Skeletal muscle satellite cell (primary cell): ENCODE results near the gene PTPRD.

Experiments used
- H3K27me3 ChIP-seq: 2 replicates; pipeline ENCODE4 v1.7.0; 2013; ENCODE audit warnings: low read length; ENCODE audit not compliant: control insufficient read depth, insufficient read depth
- H3K36me3 ChIP-seq: 2 replicates; pipeline ENCODE4 v1.7.0; 2013; ENCODE audit warnings: mild to moderate bottlenecking, control low read depth, low read length; ENCODE audit not compliant: insufficient read depth
- H3K4me1 ChIP-seq: 2 replicates; pipeline ENCODE4 v1.7.0; 2013; ENCODE audit warnings: low read length; ENCODE audit not compliant: control insufficient read depth, insufficient read depth
- H3K4me2 ChIP-seq: 2 replicates; pipeline ENCODE4 v1.7.0; 2013; ENCODE audit warnings: mild to moderate bottlenecking, low read length
- H3K4me3 ChIP-seq: 2 replicates; pipeline ENCODE4 v1.7.0; 2013; ENCODE audit warnings: low read length
- H3K9ac ChIP-seq: 2 replicates; pipeline ENCODE4 v1.7.0; 2013; ENCODE audit warnings: mild to moderate bottlenecking, low read depth, low read length, moderate library complexity
- H3K9me3 ChIP-seq: replicated peaks from 2 replicates; pipeline ENCODE4 v1.7.0; 2013; ENCODE audit warnings: mild to moderate bottlenecking, control low read depth, low read length

Gene PTPRD

GRCh38 chr9:8610256-8610655, 2002.5 kb downstream of the PTPRD start:
- no peak overlapping the region for H3K4me3 ChIP-seq
- H3K9me3 ChIP-seq: no peaks in the 10 kb centered on the region
- H3K4me1 ChIP-seq: no peaks in the 10 kb centered on the region
- no peak overlapping the region for H3K9ac ChIP-seq
- H3K36me3 ChIP-seq: no peaks in the 10 kb centered on the region
- no peaks in the 10 kb centered on the region for H3K27me3 ChIP-seq
- H3K4me2 ChIP-seq: no peak overlapping the region

GRCh38 chr9:8605096-8605495, 2007.7 kb downstream of the PTPRD start:
- H3K4me2 ChIP-seq: no peak overlapping the region
- H3K4me1 ChIP-seq: no peaks in the 10 kb centered on the region
- H3K9ac ChIP-seq: no peak overlapping the region
- no peaks in the 10 kb centered on the region for H3K9me3 ChIP-seq
- H3K36me3 ChIP-seq: no peaks in the 10 kb centered on the region
- no peak overlapping the region for H3K4me3 ChIP-seq
- H3K27me3 ChIP-seq: no peaks in the 10 kb centered on the region

- no peak overlapping the region for H3K4me2 ChIP-seq
Measured at GRCh38 chr9:8604201-8604600, 2008.6 kb downstream of the PTPRD start.

GRCh38 chr9:8600914-8601680, 2011.7 kb downstream of the PTPRD start:
- H3K36me3 ChIP-seq: no peaks in the 10 kb centered on the region
- H3K27me3 ChIP-seq: no peaks in the 10 kb centered on the region
- no peak overlapping the region for H3K4me2 ChIP-seq
- H3K4me1 ChIP-seq: no peaks in the 10 kb centered on the region
- H3K9ac ChIP-seq: no peak overlapping the region
- no peak overlapping the region for H3K4me3 ChIP-seq
- no peaks in the 10 kb centered on the region for H3K9me3 ChIP-seq

More at GRCh38 chr9:8604201-8604600, 2008.6 kb downstream of the PTPRD start:
- H3K36me3 ChIP-seq: no peaks in the 10 kb centered on the region
- H3K27me3 ChIP-seq: no peaks in the 10 kb centered on the region
- no peak overlapping the region for H3K4me3 ChIP-seq
- no peaks in the 10 kb centered on the region for H3K4me1 ChIP-seq
- no peak overlapping the region for H3K9ac ChIP-seq
- no peaks in the 10 kb centered on the region for H3K9me3 ChIP-seq

- Histone ChIP-seq H3K36me3 (no peaks in the 10 kb centered on the region), H3K4me1 (no peaks in the 10 kb centered on the region), H3K4me2 (no peak overlapping the region), H3K9me3 (no peaks in the 10 kb centered on the region), H3K27me3 (no peaks in the 10 kb centered on the region), H3K9ac (no peak overlapping the region), H3K4me3 (no peak overlapping the region)
Measured at GRCh38 chr9:8599937-8600336, 2012.9 kb downstream of the PTPRD start.

GRCh38 chr9:8589476-8589875, 2023.3 kb downstream of the PTPRD start:
- Histone ChIP-seq H3K4me3 (no peak overlapping the region), H3K4me2 (no peak overlapping the region), H3K4me1 (no peaks in the 10 kb centered on the region), H3K9me3 (no peaks in the 10 kb centered on the region), H3K27me3 (no peaks in the 10 kb centered on the region), H3K36me3 (no peaks in the 10 kb centered on the region), H3K9ac (no peak overlapping the region)

- Histone ChIP-seq H3K4me1 (no peaks in the 10 kb centered on the region), H3K36me3 (no peaks in the 10 kb centered on the region), H3K4me2 (no peak overlapping the region), H3K27me3 (no peaks in the 10 kb centered on the region), H3K9me3 (no peaks in the 10 kb centered on the region), H3K4me3 (no peak overlapping the region), H3K9ac (no peak overlapping the region)
Measured at GRCh38 chr9:8585036-8585435, 2027.8 kb downstream of the PTPRD start.

- H3K27me3 ChIP-seq: no peaks in the 10 kb centered on the region
- no peaks in the 10 kb centered on the region for H3K9me3 ChIP-seq
- no peaks in the 10 kb centered on the region for H3K36me3 ChIP-seq
- H3K4me1 ChIP-seq: no peaks in the 10 kb centered on the region
- no peak overlapping the region for H3K4me2 ChIP-seq
- no peak overlapping the region for H3K9ac ChIP-seq
- no peak overlapping the region for H3K4me3 ChIP-seq
Measured at GRCh38 chr9:8579661-8580060, 2033.1 kb downstream of the PTPRD start.

- Histone ChIP-seq H3K36me3 (no peaks in the 10 kb centered on the region), H3K4me2 (no peak overlapping the region), H3K4me3 (no peak overlapping the region), H3K27me3 (no peaks in the 10 kb centered on the region), H3K4me1 (no peaks in the 10 kb centered on the region), H3K9ac (no peak overlapping the region), H3K9me3 (no peaks in the 10 kb centered on the region)
Measured at GRCh38 chr9:8576741-8577140, 2036.1 kb downstream of the PTPRD start.

GRCh38 chr9:8574846-8575245, 2038.0 kb downstream of the PTPRD start:
- no peaks in the 10 kb centered on the region for H3K27me3 ChIP-seq
- no peaks in the 10 kb centered on the region for H3K9me3 ChIP-seq
- H3K9ac ChIP-seq: no peak overlapping the region
- no peak overlapping the region for H3K4me3 ChIP-seq
- no peak overlapping the region for H3K4me2 ChIP-seq
- no peaks in the 10 kb centered on the region for H3K4me1 ChIP-seq
- H3K36me3 ChIP-seq: no peaks in the 10 kb centered on the region

- H3K4me1 ChIP-seq: no peaks in the 10 kb centered on the region
- H3K27me3 ChIP-seq: no peaks in the 10 kb centered on the region
- no peak overlapping the region for H3K4me3 ChIP-seq
- no peak overlapping the region for H3K9ac ChIP-seq
- H3K9me3 ChIP-seq: no peaks in the 10 kb centered on the region
- H3K4me2 ChIP-seq: no peak overlapping the region
- no peaks in the 10 kb centered on the region for H3K36me3 ChIP-seq
Measured at GRCh38 chr9:8572209-8572608, 2040.6 kb downstream of the PTPRD start.

- Histone ChIP-seq H3K36me3 (no peaks in the 10 kb centered on the region), H3K4me2 (no peak overlapping the region), H3K9ac (no peak overlapping the region), H3K4me1 (no peaks in the 10 kb centered on the region), H3K9me3 (no peaks in the 10 kb centered on the region), H3K4me3 (no peak overlapping the region), H3K27me3 (no peaks in the 10 kb centered on the region)
Measured at GRCh38 chr9:8571643-8572042, 2041.2 kb downstream of the PTPRD start.
